Measurements from ENCODE around the gene LRMDA. TPM values are rescaled to one million over a fixed set of nuclear protein-coding genes. Genes with fewer than 3 reads are reported as not detected.

LRMDA gene
- total and polyA plus RNA-seq, 10 of the 15 experiments (the other 5 are each of a cell fraction or from before 2014, with no cell fraction given): 0.07 to 0.54 (median 0.29) TPM; not detected in 4

DNA sequence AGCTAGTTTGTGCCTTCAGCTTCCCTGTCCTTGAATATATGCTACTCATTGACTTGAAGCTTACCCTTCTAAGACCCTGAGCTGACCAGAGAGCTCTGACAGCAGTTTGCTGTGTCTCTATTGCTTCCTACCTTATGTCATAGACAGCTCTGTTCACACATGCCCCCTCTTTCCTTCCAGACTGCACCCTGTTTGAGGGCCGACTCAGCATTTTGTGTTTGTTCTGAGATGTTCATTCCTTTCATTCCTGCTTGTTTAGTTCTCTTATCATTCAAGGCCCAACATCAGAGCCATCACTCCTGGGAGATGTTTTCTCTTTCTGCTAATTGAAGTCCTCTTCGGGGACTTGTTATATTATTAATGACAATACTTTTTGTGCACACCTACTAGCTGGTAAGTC lies 518.9 kb downstream of the LRMDA start:
- RAD21 ChIA-PET (ENCODE audit: unreplicated experiment): no interaction called here
- POLR2A ChIA-PET: no interaction called here
- no peaks in the 10 kb centered on the region; a peak in 1 of 4 replicates for H3K27me3 ChIP-seq (replicated peaks in 1 of 2; ENCODE audit: control insufficient read depth in 2 of 2, insufficient read depth in 2 of 2, low read length in 1 of 2)
- no peak for FAIRE-seq
- in situ Hi-C loops (cut with MboI) (no loop called here), intact Hi-C loops (cut with micrococcal nuclease; ENCODE audit: unreplicated experiment) (no loop called here)
- H2AFZ ChIP-seq (ENCODE audit: control insufficient read depth, low read depth, low read length): no peak overlapping the region
- no peaks in the 10 kb centered on the region for H4K20me1 ChIP-seq (ENCODE audit: control insufficient read depth, insufficient read depth)
- no peak for DNase-seq (ENCODE audit: low read depth, low spot score)
- ATAC-seq: no peak
- H3K4me2 ChIP-seq (ENCODE audit: control insufficient read depth, insufficient read depth): no peak overlapping the region
- H3K36me3 ChIP-seq (ENCODE audit: control insufficient read depth in 2 of 2, insufficient read depth in 2 of 2, low read length in 1 of 2): no peaks in the 10 kb centered on the region
- no TSS peak for BruUV-seq (replicated peaks)
- H3K79me2 ChIP-seq (ENCODE audit: control insufficient read depth, insufficient read depth, low read length): no peaks in the 10 kb centered on the region
- H3K9me3 ChIP-seq (replicated peaks; ENCODE audit: control insufficient read depth, insufficient read depth, low read length): no peaks in the 10 kb centered on the region
- 0% methylated on average over 2 of the region's 2 CpGs for WGBS (ENCODE audit: insufficient coverage, insufficient replicate concordance, low lambda C conversion rate, missing lambda C conversion rate)
- CTCF ChIA-PET: no interaction called here
- H3K9ac ChIP-seq (ENCODE audit: control insufficient read depth, insufficient read depth, low read length): no peak overlapping the region
- no peaks in the 10 kb centered on the region for H3K4me1 ChIP-seq (ENCODE audit: control insufficient read depth, insufficient read depth, low read length)
- SMC1A ChIA-PET (ENCODE audit: uncharacterized antibody, unreplicated experiment): interaction anchor here (1.2 kb wide), 1 partner anchor 86 kb away, joined by 3 read pairs; no protein-coding TSS in a partner anchor
- H3K4me3 ChIP-seq: no peak overlapping the region
- H3K27ac ChIP-seq (ENCODE audit: control insufficient read depth, insufficient read depth): no peak overlapping the region
- TF ChIP-seq TAF1 (IDR thresholded peaks at IDR 0.05; ENCODE audit: borderline replicate concordance, low read depth, low read length): no peak
- TF ChIP-seq DPF2 (IDR thresholded peaks at IDR 0.05): no peak
- TF ChIP-seq, protein P1, sequence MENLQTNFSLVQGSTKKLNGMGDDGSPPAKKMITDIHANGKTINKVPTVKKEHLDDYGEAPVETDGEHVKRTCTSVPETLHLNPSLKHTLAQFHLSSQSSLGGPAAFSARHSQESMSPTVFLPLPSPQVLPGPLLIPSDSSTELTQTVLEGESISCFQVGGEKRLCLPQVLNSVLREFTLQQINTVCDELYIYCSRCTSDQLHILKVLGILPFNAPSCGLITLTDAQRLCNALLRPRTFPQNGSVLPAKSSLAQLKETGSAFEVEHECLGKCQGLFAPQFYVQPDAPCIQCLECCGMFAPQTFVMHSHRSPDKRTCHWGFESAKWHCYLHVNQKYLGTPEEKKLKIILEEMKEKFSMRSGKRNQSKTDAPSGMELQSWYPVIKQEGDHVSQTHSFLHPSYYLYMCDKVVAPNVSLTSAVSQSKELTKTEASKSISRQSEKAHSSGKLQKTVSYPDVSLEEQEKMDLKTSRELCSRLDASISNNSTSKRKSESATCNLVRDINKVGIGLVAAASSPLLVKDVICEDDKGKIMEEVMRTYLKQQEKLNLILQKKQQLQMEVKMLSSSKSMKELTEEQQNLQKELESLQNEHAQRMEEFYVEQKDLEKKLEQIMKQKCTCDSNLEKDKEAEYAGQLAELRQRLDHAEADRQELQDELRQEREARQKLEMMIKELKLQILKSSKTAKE (IDR thresholded peaks at IDR 0.05; ENCODE audit: low read depth, poor library complexity, severe bottlenecking): no peak
- TF ChIP-seq, protein P2, sequence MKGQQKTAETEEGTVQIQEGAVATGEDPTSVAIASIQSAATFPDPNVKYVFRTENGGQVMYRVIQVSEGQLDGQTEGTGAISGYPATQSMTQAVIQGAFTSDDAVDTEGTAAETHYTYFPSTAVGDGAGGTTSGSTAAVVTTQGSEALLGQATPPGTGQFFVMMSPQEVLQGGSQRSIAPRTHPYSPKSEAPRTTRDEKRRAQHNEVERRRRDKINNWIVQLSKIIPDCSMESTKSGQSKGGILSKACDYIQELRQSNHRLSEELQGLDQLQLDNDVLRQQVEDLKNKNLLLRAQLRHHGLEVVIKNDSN (IDR thresholded peaks at IDR 0.05; ENCODE audit: borderline replicate concordance, extremely low read length, insufficient read depth, low read depth, low read length): no peak
- no peak for TF ChIP-seq SPI1 (IDR thresholded peaks at IDR 0.05; ENCODE audit: borderline replicate concordance, insufficient read depth, low read depth, low read length)
- no peak for TF ChIP-seq NFYA (IDR thresholded peaks at IDR 0.05; ENCODE audit: borderline replicate concordance, low read depth, low read length)
- no peak for TF ChIP-seq SRF (IDR thresholded peaks at IDR 0.05; ENCODE audit: low read depth in 2 of 2, low read length in 2 of 2)
- TF ChIP-seq, protein P3, sequence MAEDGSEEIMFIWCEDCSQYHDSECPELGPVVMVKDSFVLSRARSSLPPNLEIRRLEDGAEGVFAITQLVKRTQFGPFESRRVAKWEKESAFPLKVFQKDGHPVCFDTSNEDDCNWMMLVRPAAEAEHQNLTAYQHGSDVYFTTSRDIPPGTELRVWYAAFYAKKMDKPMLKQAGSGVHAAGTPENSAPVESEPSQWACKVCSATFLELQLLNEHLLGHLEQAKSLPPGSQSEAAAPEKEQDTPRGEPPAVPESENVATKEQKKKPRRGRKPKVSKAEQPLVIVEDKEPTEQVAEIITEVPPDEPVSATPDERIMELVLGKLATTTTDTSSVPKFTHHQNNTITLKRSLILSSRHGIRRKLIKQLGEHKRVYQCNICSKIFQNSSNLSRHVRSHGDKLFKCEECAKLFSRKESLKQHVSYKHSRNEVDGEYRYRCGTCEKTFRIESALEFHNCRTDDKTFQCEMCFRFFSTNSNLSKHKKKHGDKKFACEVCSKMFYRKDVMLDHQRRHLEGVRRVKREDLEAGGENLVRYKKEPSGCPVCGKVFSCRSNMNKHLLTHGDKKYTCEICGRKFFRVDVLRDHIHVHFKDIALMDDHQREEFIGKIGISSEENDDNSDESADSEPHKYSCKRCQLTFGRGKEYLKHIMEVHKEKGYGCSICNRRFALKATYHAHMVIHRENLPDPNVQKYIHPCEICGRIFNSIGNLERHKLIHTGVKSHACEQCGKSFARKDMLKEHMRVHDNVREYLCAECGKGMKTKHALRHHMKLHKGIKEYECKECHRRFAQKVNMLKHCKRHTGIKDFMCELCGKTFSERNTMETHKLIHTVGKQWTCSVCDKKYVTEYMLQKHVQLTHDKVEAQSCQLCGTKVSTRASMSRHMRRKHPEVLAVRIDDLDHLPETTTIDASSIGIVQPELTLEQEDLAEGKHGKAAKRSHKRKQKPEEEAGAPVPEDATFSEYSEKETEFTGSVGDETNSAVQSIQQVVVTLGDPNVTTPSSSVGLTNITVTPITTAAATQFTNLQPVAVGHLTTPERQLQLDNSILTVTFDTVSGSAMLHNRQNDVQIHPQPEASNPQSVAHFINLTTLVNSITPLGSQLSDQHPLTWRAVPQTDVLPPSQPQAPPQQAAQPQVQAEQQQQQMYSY (CRISPR knock-in tag; IDR thresholded peaks at IDR 0.05): no peak
- no peak for TF ChIP-seq FOXM1 (IDR thresholded peaks at IDR 0.05; ENCODE audit: low read depth, low read length)
- TF ChIP-seq, protein P4, sequence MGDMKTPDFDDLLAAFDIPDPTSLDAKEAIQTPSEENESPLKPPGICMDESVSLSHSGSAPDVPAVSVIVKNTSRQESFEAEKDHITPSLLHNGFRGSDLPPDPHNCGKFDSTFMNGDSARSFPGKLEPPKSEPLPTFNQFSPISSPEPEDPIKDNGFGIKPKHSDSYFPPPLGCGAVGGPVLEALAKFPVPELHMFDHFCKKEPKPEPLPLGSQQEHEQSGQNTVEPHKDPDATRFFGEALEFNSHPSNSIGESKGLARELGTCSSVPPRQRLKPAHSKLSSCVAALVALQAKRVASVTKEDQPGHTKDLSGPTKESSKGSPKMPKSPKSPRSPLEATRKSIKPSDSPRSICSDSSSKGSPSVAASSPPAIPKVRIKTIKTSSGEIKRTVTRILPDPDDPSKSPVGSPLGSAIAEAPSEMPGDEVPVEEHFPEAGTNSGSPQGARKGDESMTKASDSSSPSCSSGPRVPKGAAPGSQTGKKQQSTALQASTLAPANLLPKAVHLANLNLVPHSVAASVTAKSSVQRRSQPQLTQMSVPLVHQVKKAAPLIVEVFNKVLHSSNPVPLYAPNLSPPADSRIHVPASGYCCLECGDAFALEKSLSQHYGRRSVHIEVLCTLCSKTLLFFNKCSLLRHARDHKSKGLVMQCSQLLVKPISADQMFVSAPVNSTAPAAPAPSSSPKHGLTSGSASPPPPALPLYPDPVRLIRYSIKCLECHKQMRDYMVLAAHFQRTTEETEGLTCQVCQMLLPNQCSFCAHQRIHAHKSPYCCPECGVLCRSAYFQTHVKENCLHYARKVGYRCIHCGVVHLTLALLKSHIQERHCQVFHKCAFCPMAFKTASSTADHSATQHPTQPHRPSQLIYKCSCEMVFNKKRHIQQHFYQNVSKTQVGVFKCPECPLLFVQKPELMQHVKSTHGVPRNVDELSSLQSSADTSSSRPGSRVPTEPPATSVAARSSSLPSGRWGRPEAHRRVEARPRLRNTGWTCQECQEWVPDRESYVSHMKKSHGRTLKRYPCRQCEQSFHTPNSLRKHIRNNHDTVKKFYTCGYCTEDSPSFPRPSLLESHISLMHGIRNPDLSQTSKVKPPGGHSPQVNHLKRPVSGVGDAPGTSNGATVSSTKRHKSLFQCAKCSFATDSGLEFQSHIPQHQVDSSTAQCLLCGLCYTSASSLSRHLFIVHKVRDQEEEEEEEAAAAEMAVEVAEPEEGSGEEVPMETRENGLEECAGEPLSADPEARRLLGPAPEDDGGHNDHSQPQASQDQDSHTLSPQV (IDR thresholded peaks at IDR 0.05): no peak
- TF ChIP-seq MEF2A (IDR thresholded peaks at IDR 0.05; ENCODE audit: insufficient read depth, low read depth, low read length): no peak
- TF ChIP-seq MYB (IDR thresholded peaks at IDR 0.05; ENCODE audit: borderline replicate concordance, low read depth, low read length): no peak
- TF ChIP-seq RAD21 (IDR thresholded peaks at IDR 0.05; ENCODE audit: insufficient read depth, low read depth, low read length): no peak

All from GM12878 (cell line).